Testis (tissue), 3 donors: Measurements from ENCODE around the gene WSB2. TPM values are rescaled to one million over a fixed set of nuclear protein-coding genes. Genes with fewer than 3 reads are reported as not detected.

Source experiments
- DNase-seq: peaks from one replicate; pipeline ENCODE4 v3.0.0-alpha.2; 2019
- H3K27ac ChIP-seq, 2 donors: fragments of 200-600 bp; sonication (generic); one replicate each; pipeline ENCODE4 v1.5.1; 2019
- H3K27me3 ChIP-seq: fragments of 200-600 bp; sonication (generic); one replicate; pipeline ENCODE4 v1.5.1; 2019
- H3K36me3 ChIP-seq: fragments of 200-600 bp; sonication (generic); one replicate; pipeline ENCODE4 v1.5.1; 2017; ENCODE audit warnings: low read depth; ENCODE audit errors: missing control alignments
- H3K4me1 ChIP-seq: fragments of 200-600 bp; sonication (generic); one replicate; pipeline ENCODE4 v1.5.1; 2019
- H3K4me3 ChIP-seq, 2 donors: fragments of 200-600 bp; sonication (generic); one replicate each; pipeline ENCODE4 v1.5.1; 2017 to 2019
- H3K9me3 ChIP-seq: fragments of 200-600 bp; sonication (generic); one replicate; pipeline ENCODE4 v1.5.1; 2017
- CTCF ChIP-seq, 3 experiments: fragments of 450-650 bp in 2 of 3; fragments of 200-600 bp in 1 of 3; sonication (generic) in 1 of 3; IDR thresholded peaks; one replicate each; pipeline ENCODE4 v1.5.1; 2016 to 2019; ENCODE audit warnings: antibody characterized with exemption in 3 of 3, mild to moderate bottlenecking in 2 of 3, moderate library complexity in 1 of 3
- POLR2A ChIP-seq: fragments of 450-650 bp; IDR thresholded peaks from one replicate; pipeline ENCODE4 v1.6.1; 2017; ENCODE audit warnings: antibody characterized with exemption, mild to moderate bottlenecking, moderate library complexity
- WGBS, 2 donors: methylation state at CpG; one replicate each; pipeline ENCODE4 v1.1.5; 2018; 5-methylcytosine and 5-hydroxymethylcytosine counted together
- intact Hi-C: fragments of 100-400 bp; cut with DNase I; formaldehyde crosslinking; loops from one replicate; pipeline ENCODE4 v1.15.1; 2023; ENCODE audit warnings: low total_unique reads
- polyA plus RNA-seq: library from polyadenylated mRNA; stranded (reverse); fragments of 350-450 nt; fragmentation: Illumina TruSeq; extraction: RNeasy Lipid Tissue Mini Kit (QIAGEN cat#74804); gene quantifications from one replicate; pipeline ENCODE4 v1.2.3, GENCODE V29; 2014; ENCODE audit warnings: low read depth, low replicate concordance; ENCODE audit not compliant: insufficient read depth
- total RNA-seq, 2 donors: library from RNA; depleted of rRNA; stranded (reverse); fragments of >200 nt; gene quantifications; one replicate each; pipeline ENCODE4 v1.2.3, GENCODE V29; 2016

Gene WSB2
- total and polyA plus RNA-seq, 3 donors from 2014 or later = 54.5 to 81.6 (median 59.4) TPM

GRCh38 chr12:118098911-118099671, 38.1 kb upstream of the WSB2 start:
- TF ChIP-seq POLR2A (no peak), CTCF (IDR thresholded peaks at IDR 0.05) (no peak)
- Histone ChIP-seq H3K27ac (no peak overlapping the region), H3K4me3 (no peak overlapping the region), H3K4me1 (no peaks in the 10 kb centered on the region), H3K27me3 (no peaks in the 10 kb centered on the region), H3K9me3 (no peaks in the 10 kb centered on the region), H3K36me3 (no peaks in the 10 kb centered on the region)
- no peak for DNase-seq
- WGBS, 2 donors = 91 to 93% methylated on average over 12 of the region's 12 CpGs
- intact Hi-C loops = no loop called here

GRCh38 chr12:118098401-118098800, 37.4 kb upstream of the WSB2 start:
- Histone ChIP-seq H3K27me3 (no peaks in the 10 kb centered on the region), H3K27ac (no peak overlapping the region), H3K9me3 (no peaks in the 10 kb centered on the region), H3K4me3 (no peak overlapping the region), H3K4me1 (no peaks in the 10 kb centered on the region), H3K36me3 (no peaks in the 10 kb centered on the region)
- WGBS, 2 donors = 94 to 96% methylated on average over 3 of the region's 3 CpGs
- no peak for DNase-seq
- intact Hi-C loops = no loop called here
- TF ChIP-seq CTCF (IDR thresholded peaks at IDR 0.05) = no peak
- TF ChIP-seq POLR2A = no peak

- Histone ChIP-seq H3K4me1 (no peaks in the 10 kb centered on the region), H3K36me3 (no peaks in the 10 kb centered on the region), H3K27me3 (no peaks in the 10 kb centered on the region), H3K4me3 (no peak overlapping the region), H3K9me3 (no peaks in the 10 kb centered on the region), H3K27ac (no peak overlapping the region)
- WGBS, 2 donors = 65 to 68% methylated on average over 3 of the region's 3 CpGs
- no peak for TF ChIP-seq POLR2A
- TF ChIP-seq CTCF (IDR thresholded peaks at IDR 0.05) = no peak
- no peak for DNase-seq
- intact Hi-C loops = no loop called here
Measured at GRCh38 chr12:118094039-118094438, 33.1 kb upstream of the WSB2 start.

- 93 to 95% methylated on average over 9 of the region's 9 CpGs for WGBS, 2 donors
- H3K4me3 ChIP-seq = no peak overlapping the region
Measured at GRCh38 chr12:118089782-118090181, 28.8 kb upstream of the WSB2 start.

More at GRCh38 chr12:118089782-118090181, 28.8 kb upstream of the WSB2 start:
- TF ChIP-seq CTCF (IDR thresholded peaks at IDR 0.05) (no peak), POLR2A (no peak)
- no peak for DNase-seq
- H3K36me3 ChIP-seq = no peaks in the 10 kb centered on the region
- no peaks in the 10 kb centered on the region for H3K27me3 ChIP-seq
- H3K27ac ChIP-seq = no peak overlapping the region
- no peaks in the 10 kb centered on the region for H3K9me3 ChIP-seq
- peaks cover 5% of the 10 kb centered on the region for H3K4me1 ChIP-seq
- intact Hi-C loops = no loop called here
